HepG2 (cell line): Measurements from ENCODE around the gene CDC42BPG. TPM values are rescaled to one million over a fixed set of nuclear protein-coding genes. Genes with fewer than 3 reads are reported as not detected.
A peak's percentile ranks its signal among the peaks of the same experiment; 100 is the strongest.

Experiments
- DR1 ChIP-seq: sonication (generic); formaldehyde crosslinking; IDR thresholded peaks from 2 replicates; pipeline ENCODE4 v1.8.0; 2021; ENCODE audit warnings: mild to moderate bottlenecking, missing genetic modification reagents, inconsistent platforms
- GABPB1 ChIP-seq: IDR thresholded peaks from 2 replicates; pipeline ENCODE4 v1.6.1; 2016; ENCODE audit warnings: mild to moderate bottlenecking, missing genetic modification reagents, moderate library complexity, missing compliant biosample characterization
- GPN1 ChIP-seq: sonication (generic); formaldehyde crosslinking; IDR thresholded peaks from 2 replicates; pipeline ENCODE4 v1.5.1; 2020; ENCODE audit warnings: missing genetic modification reagents, borderline replicate concordance
- GTF3A ChIP-seq: sonication (generic); formaldehyde crosslinking; conservative IDR thresholded peaks from 2 replicates; pipeline ENCODE4 v1.4.0; 2020; ENCODE audit warnings: mild to moderate bottlenecking, missing genetic modification reagents
- KLF6 ChIP-seq: IDR thresholded peaks from 2 replicates; pipeline ENCODE4 v1.8.0; 2016; ENCODE audit warnings: missing biosample characterization, missing genetic modification reagents
- MTF2 ChIP-seq: sonication (generic); formaldehyde crosslinking; IDR thresholded peaks from 2 replicates; pipeline ENCODE4 v1.5.0; 2020; ENCODE audit warnings: missing genetic modification reagents, borderline replicate concordance
- NPAS2 ChIP-seq: sonication (generic); formaldehyde crosslinking; IDR thresholded peaks from 2 replicates; pipeline ENCODE4 v1.8.0; 2022; ENCODE audit warnings: mild to moderate bottlenecking, missing genetic modification reagents, borderline replicate concordance
- NR3C1 ChIP-seq: sonication (generic); formaldehyde crosslinking; IDR thresholded peaks from 2 replicates; pipeline ENCODE4 v1.4.0; 2020; ENCODE audit warnings: missing genetic modification reagents
- RFX3 ChIP-seq: IDR thresholded peaks from 2 replicates; pipeline ENCODE4 v1.6.1; 2016; ENCODE audit warnings: missing biosample characterization, missing genetic modification reagents
- RFX5 ChIP-seq: IDR thresholded peaks from 2 replicates; pipeline ENCODE4 v1.6.1; 2011; ENCODE audit warnings: low read depth, low read length, improper control_type of control experiment
- RORA ChIP-seq: sonication (generic); formaldehyde crosslinking; IDR thresholded peaks from 2 replicates; pipeline ENCODE4 v1.5.0; 2020; ENCODE audit warnings: mild to moderate bottlenecking, missing genetic modification reagents, moderate library complexity
- SOX5 ChIP-seq: IDR thresholded peaks from 2 replicates; pipeline ENCODE4 v1.6.1; 2016; ENCODE audit warnings: borderline replicate concordance
- ZFYVE20 ChIP-seq: sonication (generic); formaldehyde crosslinking; IDR thresholded peaks from 2 replicates; pipeline ENCODE4 v1.8.0; 2023; ENCODE audit warnings: low read depth, mild to moderate bottlenecking, moderate library complexity, missing genetic modification reagents, borderline replicate concordance
- ZNF276 ChIP-seq: sonication (generic); formaldehyde crosslinking; IDR thresholded peaks from 2 replicates; pipeline ENCODE4 v1.4.0; 2020; ENCODE audit warnings: mild to moderate bottlenecking, low read depth, missing genetic modification reagents
- ZNF446 ChIP-seq: sonication (generic); formaldehyde crosslinking; IDR thresholded peaks from 2 replicates; pipeline ENCODE4 v1.5.0; 2020; ENCODE audit warnings: mild to moderate bottlenecking, missing genetic modification reagents
- ZNF678 ChIP-seq: sonication (generic); formaldehyde crosslinking; IDR thresholded peaks from 2 replicates; pipeline ENCODE4 v1.4.0; 2020; ENCODE audit warnings: mild to moderate bottlenecking, missing genetic modification reagents
- ZSCAN9 ChIP-seq: IDR thresholded peaks from 2 replicates; pipeline ENCODE4 v1.6.1; 2016; ENCODE audit warnings: borderline replicate concordance
- polyA plus RNA-seq, 8 experiments: library from polyadenylated mRNA; depleted of rRNA in 3 of 8; stranded (reverse) in 7 of 8; unstranded in 1 of 8; fragments of >200 nt; fragmentation: Illumina TruSeq in 4 of 8; extraction: Trizol in 4 of 8; gene quantifications; 2 replicates each; pipeline versions ENCODE4 v1.2.1 to v1.2.3, GENCODE V29; 2011 to 2016; ENCODE audit warnings: low read depth in 4 of 8, missing spikeins in 1 of 8, mixed read lengths in 1 of 8; ENCODE audit not compliant: insufficient read depth in 1 of 8
- total RNA-seq, 5 experiments: library from RNA; depleted of rRNA; stranded (reverse); fragments of >200 nt; fragmentation: Illumina TruSeq; extraction: Trizol; gene quantifications; 2 replicates each; pipeline ENCODE4 v1.2.3, GENCODE V29; 2016; ENCODE audit warnings: low read depth in 1 of 5
- TF ChIP-seq, protein P1 (sequence below): sonication (generic); formaldehyde crosslinking; IDR thresholded peaks from 2 replicates; pipeline ENCODE4 v1.4.0; 2020; ENCODE audit warnings: missing genetic modification reagents; ENCODE audit errors: not compliant biosample characterization
- TF ChIP-seq, protein P2 (sequence below): sonication (generic); formaldehyde crosslinking; IDR thresholded peaks from 2 replicates; pipeline ENCODE4 v1.4.0; 2020; ENCODE audit warnings: missing genetic modification reagents

The CDC42BPG gene
- total and polyA plus RNA-seq, 2 of the 13 experiments (the other 11 are each of a cell fraction or from before 2014, with no cell fraction given), result 0.55 to 1.4 TPM

DNA sequence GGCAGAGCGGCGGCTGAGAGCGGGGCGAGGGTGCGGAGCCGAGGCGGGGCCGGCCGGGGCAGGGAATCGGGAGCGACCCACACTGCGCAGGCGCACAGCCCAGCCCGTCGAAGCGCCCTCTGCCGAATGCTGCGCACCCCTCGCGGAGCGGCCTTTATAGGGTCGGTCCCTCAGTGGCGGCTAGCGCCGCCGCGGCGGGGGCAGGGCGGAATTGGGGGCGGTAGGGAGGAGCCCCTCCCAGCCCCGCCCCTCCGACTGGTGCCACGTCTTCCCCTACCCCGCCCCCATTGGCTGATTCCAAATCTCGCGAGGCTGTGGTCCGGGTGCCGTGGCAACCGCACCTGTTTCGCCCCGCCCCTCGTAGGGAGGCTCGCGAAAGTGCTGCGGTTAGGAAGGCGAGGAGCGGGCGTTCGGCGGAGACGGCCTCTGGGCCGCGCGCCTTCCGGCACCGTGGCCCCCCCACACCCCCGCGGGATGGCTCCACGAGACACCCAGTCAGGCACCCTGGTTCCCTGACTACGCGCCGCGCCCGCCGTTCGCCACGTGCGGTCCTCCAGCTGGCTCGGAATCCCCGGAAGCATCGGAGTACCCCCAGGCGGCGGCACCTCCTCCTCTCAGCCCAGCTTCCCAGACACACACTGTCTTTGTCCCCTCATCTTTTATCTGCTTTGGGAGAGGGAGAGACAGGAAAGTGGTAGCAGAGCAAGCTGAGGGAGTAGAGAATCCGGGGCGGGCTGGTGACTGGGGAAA, 34.2 kb upstream of the CDC42BPG start, which contains the start of gene EHD1 (continued):
- no peak; the same call in 1 of the 2 replicates for TF ChIP-seq ZFYVE20 (CRISPR knock-in tag)
- TF ChIP-seq, protein P1, sequence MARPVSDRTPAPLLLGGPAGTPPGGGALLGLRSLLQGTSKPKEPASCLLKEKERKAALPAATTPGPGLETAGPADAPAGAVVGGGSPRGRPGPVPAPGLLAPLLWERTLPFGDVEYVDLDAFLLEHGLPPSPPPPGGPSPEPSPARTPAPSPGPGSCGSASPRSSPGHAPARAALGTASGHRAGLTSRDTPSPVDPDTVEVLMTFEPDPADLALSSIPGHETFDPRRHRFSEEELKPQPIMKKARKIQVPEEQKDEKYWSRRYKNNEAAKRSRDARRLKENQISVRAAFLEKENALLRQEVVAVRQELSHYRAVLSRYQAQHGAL (CRISPR knock-in tag), result no peak
- TF ChIP-seq GABPB1, result peak; percentile 79
- TF ChIP-seq, protein P2, sequence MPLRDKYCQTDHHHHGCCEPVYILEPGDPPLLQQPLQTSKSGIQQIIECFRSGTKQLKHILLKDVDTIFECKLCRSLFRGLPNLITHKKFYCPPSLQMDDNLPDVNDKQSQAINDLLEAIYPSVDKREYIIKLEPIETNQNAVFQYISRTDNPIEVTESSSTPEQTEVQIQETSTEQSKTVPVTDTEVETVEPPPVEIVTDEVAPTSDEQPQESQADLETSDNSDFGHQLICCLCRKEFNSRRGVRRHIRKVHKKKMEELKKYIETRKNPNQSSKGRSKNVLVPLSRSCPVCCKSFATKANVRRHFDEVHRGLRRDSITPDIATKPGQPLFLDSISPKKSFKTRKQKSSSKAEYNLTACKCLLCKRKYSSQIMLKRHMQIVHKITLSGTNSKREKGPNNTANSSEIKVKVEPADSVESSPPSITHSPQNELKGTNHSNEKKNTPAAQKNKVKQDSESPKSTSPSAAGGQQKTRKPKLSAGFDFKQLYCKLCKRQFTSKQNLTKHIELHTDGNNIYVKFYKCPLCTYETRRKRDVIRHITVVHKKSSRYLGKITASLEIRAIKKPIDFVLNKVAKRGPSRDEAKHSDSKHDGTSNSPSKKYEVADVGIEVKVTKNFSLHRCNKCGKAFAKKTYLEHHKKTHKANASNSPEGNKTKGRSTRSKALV, result 0 out of 2 replicates have a peak, but pooled peaks have one; percentile 9
- TF ChIP-seq RFX3 (CRISPR knock-in tag), result peak; percentile 88
- peak; percentile 32; the same call in 1 of the 2 replicates for TF ChIP-seq SOX5
- TF ChIP-seq NR3C1 (CRISPR knock-in tag), result no peak
- TF ChIP-seq DR1, result peak; percentile 97
- no peak for TF ChIP-seq GPN1
- TF ChIP-seq ZNF276 (CRISPR knock-in tag), result peak; percentile 86; the same call in 1 of the 2 replicates
- TF ChIP-seq RFX5, result 0 out of 2 replicates have a peak, but pooled peaks have one; percentile 14
- TF ChIP-seq ZNF446 (CRISPR knock-in tag), result peak; percentile 83
- TF ChIP-seq NPAS2 (CRISPR knock-in tag), result 0 out of 2 replicates have a peak, but pooled peaks have one; percentile 20
- 0 out of 2 replicates have a peak, but pooled peaks have one; percentile 30 for TF ChIP-seq GTF3A (CRISPR knock-in tag)
- peak; percentile 51 for TF ChIP-seq ZNF678 (CRISPR knock-in tag)
- no peak for TF ChIP-seq RORA (CRISPR knock-in tag)
- TF ChIP-seq MTF2, result peak; percentile 87; the same call in 1 of the 2 replicates
- peak; percentile 94; the same call in 1 of the 2 replicates for TF ChIP-seq KLF6 (CRISPR knock-in tag)
- peak; percentile 60; the same call in 1 of the 2 replicates for TF ChIP-seq ZSCAN9 (CRISPR knock-in tag)
